Fibroblast of skin of scalp (primary cell): ENCODE data around the gene KLK5.
"Not testable (repeated sequence)": the region's sequence is repeated elsewhere in the genome, so short reads cannot be mapped to it uniquely, and the experiment has no call there.

Source experiments
- DNase-seq: peaks from one replicate; pipeline ENCODE4 v3.0.0-alpha.2; 2013

Gene KLK5

DNA sequence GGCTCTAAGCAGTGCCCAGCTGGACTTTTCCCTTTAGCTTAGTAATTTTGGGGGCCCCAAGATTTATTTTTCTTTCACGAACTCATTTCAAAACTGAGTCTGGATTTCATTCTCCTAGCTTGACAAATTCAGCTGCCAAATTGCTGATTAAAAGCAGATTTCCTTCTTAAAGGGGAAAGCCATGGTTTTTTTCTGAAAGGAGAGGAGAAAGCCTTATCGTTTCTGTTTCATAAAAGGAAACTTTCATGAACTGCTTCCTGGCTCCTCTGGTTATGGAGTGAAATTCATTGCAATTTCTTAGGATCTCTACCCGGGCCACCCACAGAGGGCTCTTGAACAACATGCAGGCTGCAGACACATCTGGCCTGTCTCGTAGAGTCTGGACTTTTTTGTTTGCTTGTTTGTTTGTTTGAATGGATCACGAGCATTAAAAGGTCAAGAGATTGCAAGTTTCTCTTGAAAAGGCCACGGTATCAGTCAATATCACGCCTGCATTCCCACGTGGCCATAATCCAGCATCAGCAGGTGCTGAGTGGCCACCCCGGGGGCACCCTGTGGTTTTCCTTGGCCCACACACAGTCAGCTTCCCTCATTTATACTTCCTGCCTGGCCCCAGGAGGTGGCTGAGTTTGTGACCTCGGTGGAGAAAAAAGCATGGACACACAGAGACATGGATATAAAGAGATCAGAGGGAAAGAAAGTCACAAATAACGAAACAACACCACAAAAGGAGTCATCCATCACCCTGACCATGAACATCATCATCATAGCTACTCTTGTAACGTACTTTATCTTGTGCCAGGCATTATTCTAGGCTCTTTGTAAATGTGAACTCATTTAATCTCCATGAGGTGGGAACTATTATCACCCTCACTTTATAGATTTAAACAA lies 31.2 kb downstream of the KLK5 start:
- DNase-seq: no peak

DNA sequence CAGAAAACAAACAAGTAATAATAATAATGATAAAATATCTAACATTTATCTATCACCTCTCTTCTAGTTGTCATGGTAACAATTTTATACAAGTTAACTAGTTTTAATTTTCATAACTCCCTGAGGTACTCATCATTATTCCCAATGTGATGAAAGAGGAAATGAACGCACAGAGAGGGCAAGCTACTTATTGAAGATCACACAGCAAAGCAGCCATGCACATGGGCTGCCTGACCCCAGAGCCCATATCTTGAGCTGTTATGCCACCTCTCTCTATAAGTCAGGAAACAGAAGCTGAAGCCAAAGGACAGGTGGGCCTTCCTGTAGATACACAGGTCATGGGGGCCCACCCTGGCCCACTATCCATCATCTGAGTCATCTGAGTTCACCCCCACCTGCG lies 36.8 kb downstream of the KLK5 start:
- DNase-seq: no peak

DNA sequence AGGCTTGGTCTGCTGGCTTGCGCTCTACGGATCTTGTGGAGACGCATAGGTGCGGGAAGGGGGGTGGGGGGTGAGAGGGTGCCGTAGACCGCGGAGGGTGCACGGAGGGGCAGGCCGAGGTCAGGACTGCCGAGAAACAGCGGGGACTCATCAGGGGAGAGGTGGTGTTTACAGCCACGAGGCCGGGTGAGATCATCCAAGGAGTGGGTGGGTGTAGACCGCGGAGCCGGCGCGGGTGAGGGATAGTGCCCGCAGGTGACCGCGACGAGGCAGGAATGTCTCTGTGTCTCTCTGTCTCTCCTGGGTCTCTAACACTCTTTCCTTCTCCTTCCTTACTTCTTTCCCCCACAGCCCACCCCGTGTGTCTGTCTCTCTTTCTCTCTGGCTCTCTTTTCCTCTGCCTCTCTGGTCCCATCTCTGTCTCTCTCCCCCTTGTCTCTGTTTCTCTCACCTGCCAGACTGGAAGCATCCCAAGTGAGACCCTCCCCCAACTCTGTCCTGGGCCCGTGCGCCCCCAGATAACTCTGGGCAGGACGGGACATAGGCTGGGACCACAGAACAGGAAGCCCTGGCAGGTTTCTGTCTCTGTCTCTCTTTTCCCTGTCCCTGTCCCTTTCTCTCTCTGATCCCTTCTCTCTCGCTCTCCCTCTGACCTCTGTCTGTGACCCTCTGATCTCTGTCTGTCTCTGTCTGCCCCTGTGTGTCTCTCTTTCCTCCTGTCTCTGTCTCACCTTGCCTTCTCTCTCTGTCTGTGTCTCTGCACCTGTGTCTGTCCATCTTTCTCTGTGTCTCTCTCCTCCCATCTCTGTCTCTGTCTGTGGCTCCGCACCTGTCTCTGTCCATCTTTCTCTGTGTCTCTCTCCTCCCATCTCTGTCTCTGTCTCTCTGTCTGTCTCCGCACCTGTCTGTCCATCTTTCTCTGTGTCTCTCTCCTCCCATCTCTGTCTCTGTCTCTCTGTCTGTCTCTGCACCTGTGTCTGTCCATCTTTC lies 39.8 kb downstream of the KLK5 start:
- DNase-seq: no peak

DNA sequence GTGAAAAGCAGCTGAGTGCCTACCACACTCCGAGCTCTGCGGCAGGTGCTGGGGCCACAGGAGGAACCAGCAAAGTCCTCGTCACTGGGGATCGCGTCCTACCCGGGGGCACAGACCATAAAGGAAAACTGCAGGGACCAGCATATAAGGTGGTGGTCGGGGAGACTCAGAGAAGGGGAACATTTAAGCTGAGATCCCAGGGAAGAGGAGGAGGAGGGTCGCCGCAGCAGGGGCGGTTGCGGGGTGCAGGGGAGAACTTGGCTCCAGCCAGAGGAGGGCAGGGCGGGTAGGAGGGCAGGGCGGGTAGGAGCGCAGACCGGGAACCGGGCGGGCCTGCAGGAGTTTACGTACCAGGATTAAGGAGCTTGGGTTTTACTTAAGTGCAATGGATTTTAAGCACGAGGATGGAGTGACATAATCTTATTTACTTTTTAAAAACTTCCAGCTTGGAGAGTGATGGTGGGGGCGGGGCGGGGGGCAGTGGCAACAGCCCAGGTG lies 40.7 kb downstream of the KLK5 start:
- no peak for DNase-seq

DNA sequence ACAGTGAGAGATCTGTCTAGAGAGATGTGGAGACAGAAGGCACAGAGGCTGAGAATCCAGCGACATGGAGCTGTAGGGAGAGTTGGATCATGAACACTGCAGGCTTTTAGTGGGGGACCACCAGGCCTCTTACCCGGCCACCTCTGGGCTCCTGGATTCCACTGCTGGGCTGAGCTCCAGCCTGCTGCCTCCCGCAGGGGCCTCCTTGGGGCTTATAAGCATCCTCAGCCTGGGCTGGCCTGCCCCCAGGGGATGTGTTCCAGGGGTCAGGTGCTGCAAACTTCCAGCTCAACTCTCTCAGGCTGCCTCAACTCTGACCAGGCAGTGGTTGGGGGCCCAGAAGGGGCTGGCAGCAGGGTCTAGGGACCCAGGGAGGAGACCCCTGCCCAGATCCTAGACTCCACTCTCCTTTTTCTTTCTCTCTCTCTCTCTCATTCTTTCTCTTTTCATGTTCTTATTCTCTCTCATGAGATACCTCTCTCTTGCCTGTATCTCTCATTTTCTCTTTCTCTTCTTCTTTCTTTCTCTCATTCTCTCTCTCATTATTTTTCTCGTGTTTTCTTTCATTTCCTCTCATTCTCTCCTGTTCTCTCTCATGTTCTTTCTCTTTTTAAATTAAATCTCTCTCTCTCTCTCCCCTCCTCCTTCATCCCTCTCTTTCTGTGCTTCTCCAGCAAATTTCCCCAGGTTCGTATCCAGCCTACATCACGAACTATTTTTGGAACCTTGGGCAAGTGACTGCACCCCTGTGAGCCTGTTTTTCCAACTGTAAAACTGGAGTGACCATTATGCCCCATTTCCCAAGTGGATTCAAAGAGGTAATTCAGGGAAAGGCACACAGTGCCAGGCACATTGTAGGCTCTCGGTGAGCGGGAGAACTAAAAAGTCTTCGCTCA lies 41.4 kb downstream of the KLK5 start, which contains the start of gene KLK4:
TSS of gene KLK4 (minus strand) at position 190 of the 896 bp plus-strand sequence. CDS start 657 bp downstream, outside the sequence.
- no peak for DNase-seq

DNA sequence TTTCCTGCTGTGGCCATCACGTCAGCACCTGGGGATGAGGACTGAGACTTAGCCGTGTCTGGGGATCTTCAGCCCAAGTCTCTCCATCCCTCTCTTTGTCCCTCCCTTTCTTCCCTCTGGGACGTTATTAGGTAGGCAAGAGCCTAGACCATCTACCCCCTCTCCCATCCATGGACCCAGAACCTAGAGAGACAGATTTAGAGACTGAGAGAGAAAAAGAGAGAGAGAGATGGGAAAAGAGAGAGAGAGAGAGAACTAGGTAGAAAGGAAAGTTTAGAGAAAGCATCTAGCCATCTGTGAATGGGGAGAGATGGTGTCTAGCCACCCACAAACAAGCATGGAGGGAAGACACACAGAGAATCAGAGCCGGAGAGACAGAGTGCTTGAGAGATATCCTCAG lies 42.1 kb downstream of the KLK5 start:
- DNase-seq: no peak

DNA sequence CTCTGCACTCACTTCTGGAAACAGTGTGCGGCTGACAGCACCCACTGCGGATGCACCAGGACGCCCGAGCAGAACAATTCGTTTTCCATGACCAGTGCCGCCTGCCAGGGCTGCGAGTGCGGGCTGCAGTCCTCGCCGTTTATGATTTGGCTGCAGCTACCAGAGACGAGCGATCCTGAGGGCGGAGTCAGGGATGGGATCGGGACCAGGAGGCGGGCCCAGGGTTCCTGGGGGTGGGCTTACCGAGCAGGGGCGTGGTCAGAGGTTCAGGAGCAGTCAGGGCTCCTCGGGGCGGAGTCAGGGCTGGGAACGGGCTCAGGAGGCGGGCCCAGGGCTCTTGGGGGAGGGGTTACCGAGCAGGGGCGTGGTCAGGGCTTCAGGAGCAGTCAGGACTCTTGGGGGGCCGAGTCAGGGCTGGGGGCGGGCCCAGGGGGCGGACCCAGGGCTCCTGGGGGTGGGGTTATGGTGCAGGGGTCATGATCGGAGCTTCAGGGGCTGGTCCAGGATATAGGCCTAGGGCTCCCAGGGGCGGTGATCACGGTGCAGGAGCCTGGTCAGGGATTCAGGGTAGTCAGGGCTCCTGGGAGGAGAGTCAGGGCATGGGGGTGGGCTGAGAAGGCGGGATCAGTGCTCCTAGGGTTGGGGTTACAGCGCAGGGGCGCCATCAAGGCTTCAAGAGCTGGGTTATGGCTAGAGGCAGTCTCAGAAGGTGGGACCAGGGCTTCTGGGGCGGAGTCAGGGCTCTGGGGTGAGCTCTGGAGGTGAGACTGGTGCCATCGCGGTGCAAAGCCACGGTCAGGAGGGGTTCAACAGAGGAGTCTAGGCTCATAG lies 43.4 kb downstream of the KLK5 start:
- DNase-seq: peak; percentile 24

DNA sequence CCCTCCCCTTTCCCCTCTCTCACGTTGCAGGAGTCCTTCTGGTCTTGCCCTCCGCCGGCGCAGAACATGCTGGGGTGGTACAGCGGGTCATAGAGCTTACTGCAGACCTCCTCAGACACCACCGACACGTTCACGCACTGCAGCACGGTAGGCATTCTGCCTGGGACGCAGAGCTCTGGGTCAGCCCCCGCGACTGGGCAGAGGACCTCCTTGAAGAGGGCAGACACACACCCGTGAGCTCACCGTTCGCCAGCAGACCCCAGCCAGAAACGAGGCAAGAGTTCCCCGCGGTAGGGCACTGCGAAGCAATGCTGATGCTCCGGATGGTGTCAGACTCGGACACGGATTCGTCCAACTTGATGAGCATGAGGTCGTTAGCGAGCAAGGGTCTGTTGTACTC lies 44.5 kb downstream of the KLK5 start:
- DNase-seq: no peak

DNA sequence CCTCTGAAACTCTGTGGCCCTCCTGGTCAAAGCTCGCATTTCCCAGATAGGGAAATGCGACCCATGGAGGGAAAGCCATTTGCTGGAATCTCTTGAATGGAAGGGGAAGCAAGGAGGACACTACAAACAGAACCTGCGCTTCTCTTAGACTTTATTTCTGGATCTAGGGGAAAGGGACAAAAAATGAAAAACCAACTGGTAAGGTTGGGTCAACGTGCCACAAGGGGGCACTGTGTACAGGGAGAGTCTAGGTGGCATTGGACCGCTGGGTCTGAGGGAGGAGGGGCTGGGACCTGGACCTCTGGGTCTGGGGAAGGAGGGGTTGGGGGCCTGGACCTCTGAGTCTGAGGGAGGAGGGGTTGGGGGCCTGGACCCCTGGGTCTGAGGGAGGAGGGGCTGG lies 46.6 kb downstream of the KLK5 start:
- DNase-seq: no peak

DNA sequence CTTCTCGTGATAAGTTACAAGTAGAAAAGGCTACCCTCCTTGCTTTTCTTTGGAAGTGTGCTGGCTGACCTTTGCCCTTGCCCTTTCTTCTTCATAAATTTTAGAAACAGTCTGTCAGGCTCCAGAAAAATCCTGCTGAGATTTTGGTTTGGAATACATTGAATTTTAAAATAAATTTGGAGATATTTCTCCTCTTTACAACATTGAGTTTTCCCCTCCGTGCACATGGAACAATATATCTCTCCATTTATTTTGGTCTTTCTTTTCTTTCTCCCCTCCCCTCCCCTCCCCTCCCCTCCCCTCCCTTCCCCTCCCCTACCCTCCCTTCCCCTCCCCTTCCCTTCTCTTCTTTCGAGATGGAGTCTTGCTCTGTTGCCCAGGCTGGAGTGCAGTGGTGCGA lies 50.2 kb downstream of the KLK5 start:
- no peak for DNase-seq

DNA sequence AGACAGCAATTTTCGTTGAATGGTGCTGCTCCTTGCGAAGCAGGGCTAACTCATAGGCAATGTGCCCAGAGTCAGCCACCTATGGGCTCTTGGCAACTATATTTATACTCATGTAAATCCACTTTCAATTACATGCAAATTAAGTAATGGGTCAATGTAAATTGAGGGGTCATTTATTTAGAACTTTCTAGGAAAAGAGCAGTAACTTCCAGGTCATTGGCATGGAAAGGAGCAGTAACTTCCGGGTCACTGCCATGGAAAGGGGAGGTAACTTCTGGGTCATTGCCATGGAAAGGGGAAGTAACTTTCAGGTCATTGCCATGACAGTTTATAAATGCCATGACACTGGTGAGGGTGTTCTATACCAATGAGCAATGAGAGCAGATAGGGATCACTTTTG lies 53.3 kb downstream of the KLK5 start:
- DNase-seq: no peak

DNA sequence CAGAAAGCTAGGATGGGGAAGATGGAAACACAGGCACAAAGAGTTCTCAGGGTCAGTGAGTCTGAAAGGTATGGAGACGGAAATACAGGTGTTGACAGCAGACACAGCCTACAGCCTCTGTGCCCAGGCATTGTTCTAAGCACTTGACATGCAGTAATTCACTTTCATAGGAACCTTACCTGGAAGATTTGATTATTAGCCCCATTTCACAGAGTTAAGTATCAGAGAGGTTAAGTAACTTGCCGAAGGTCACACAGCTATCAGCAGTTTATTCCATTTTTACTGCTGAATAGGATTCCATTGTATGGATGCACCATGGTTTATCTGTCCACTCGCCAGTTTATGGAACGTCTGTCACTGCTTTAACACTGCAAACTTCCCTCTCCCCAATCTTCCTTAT lies 54.8 kb downstream of the KLK5 start:
- no peak for DNase-seq

DNA sequence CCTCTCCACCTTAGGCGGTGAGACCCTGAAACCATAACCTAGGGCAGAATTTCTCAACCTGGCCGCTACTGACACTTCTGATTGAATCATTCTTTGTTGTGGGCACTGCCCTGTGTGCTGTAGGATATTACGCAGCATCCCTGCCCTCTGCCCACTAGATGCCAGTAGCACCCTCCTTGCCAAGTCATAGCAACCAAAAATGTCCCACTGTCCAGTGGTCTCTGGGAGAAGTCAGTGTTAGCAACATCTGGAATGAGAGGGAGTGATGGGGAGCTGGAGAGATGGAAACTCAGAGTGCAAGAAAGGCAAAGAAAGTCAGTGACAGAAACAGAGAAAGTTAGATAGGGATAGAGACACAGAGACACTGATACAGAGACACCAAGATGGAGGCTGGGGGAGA lies 55.2 kb downstream of the KLK5 start:
- DNase-seq: no peak

DNA sequence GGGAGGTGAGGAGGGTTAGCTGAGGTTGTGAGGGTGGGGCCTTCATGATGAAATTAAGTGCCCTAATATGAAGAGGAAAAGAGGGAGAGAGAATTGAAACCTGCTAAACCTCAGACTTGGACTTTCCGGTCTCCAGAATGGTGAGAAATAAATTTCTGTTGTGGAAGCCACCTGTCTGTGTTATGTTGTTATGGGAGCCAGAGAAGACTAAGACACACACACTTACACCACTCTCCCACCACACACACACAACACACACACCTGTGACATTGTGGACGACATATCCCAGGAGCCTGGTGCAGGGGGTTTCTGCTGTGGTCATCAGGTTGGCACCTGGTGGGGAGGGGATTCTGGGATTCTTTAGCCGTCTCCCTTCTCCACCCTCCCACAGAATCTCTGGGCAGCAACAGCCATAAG lies 55.6 kb downstream of the KLK5 start:
- no peak for DNase-seq

DNA sequence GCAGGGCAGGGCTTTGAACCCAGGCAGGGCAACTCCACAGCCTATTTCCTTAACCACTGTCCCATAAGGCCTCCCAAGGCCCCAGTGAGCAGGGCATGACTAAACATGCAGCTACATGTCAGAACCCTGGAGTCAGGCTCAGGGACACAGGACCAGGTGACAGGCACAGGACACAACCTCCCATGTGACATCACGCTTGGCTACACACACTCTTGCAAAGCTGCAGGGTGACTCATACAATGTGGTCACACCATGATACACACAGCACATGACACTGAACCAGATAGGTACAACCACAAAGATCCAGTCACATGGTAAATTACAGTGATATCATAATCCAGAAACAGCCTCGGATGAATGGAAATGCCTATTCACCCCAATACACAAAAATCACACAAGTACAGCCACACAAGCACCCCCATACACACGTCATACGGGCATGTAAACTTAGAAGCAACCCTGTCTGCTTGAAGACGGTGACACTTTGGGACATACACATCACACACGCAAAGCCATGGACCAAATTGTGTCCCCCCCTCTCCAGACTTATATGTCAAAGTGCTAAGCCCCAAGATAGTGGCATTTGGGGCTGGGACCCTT lies 56.1 kb downstream of the KLK5 start:
- peak; percentile 8 for DNase-seq

DNA sequence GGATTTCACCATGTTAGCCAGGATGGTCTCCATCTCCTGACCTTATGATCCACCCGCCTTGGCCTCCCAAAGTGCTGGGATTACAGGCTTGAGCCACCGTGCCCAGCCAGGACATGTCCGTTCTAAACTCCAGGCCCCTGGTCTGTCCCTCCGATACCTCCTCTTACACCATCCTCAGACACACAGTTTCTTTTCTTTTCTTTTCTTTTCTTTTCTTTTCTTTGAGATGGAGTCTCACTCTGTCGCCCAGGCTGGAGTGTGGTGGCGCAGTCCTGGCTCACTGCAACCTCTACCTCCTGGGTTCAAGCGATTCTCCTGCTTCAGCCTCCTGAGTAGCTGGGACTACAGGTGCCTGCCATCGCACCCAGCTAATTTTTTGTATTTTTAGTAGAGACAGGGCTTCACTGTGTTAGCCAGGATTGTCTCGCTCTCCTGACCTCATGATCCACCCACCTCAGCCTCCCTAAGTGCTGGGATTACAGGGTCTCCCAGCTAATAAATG lies 56.7 kb downstream of the KLK5 start:
- DNase-seq: not testable (repeated sequence)

DNA sequence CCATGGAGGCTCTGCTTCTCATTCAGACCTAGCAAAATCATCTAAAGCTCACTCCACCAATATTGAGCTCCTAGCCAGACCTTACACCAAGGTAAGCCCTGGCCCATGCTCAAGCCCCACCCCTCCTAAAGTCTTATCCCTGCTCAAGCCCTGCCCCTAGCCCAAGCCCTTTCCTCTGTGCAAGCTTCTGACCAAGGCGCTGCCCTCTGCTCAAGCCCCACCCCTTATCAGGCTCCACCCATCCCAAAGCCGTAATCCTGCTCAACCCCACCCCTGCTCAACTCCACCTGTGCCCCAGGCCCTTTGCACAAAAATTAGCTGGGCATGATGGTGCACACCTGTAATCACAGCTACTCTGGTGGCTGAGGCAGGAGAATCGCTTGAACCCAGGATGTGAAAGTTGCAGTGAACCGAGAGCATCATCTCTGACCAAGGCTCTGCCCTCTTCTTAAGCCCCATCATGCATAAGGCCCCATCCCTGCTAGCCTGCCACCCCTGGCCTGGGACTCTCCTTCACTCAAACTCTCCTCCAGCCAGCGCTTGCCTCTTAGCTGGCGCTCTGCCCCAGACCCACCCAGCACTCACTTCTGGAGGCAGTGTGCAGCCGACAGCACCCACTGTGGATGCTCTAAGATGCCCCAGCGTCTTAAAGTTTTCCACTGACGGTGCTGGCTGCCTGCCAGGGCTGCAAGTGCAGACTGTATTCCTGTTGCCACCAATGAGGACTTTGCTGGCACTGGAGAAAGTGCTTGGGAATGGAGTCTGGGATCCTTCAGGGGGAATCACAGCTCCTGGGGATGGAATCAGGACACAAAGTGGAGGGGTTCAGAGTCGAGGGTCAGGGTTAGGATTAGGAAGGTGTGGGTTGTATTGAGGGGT lies 58.1 kb downstream of the KLK5 start:
- DNase-seq: no peak
